Calu3 (cell line): ENCODE data around the gene RGS5. TPM values are rescaled to one million over a fixed set of nuclear protein-coding genes. Genes with fewer than 3 reads are reported as not detected.

Source experiments
- BruUV-seq: library from RNA; stranded (reverse); fragments of 400-500 nt; replicated peaks from 2 replicates; lab custom pipeline; 2021; lab: Mats Ljungman, UMichigan
- CTCF ChIA-PET: fragments of 300-600 bp; sonication (Branson Sonifier 250); formaldehyde crosslinking; loops from one replicate; lab custom pipeline; 2022; ENCODE audit warnings: antibody characterized with exemption; lab: Charles Lee
- DNase-seq: peaks from one replicate; pipeline ENCODE4 v3.0.0; 2022
- H3K27ac Mint-ChIP-seq: one replicate; pipeline ENCODE4 v1.8.0; 2022; ENCODE audit warnings: mixed read lengths; ENCODE audit not compliant: unreplicated experiment
- H3K27me3 Mint-ChIP-seq: one replicate; pipeline ENCODE4 v1.8.0; 2022; ENCODE audit warnings: mixed read lengths; ENCODE audit not compliant: unreplicated experiment
- H3K36me3 Mint-ChIP-seq: one replicate; pipeline ENCODE4 v1.8.0; 2022; ENCODE audit warnings: mild to moderate bottlenecking, moderate library complexity, mixed read lengths; ENCODE audit not compliant: insufficient read depth, unreplicated experiment
- H3K4me1 Mint-ChIP-seq: one replicate; pipeline ENCODE4 v1.8.0; 2022; ENCODE audit warnings: mild to moderate bottlenecking, low read depth, mixed read lengths; ENCODE audit not compliant: unreplicated experiment
- H3K4me3 Mint-ChIP-seq: one replicate; pipeline ENCODE4 v1.8.0; 2022; ENCODE audit warnings: mild to moderate bottlenecking, low read depth, moderate library complexity, mixed read lengths; ENCODE audit not compliant: unreplicated experiment
- H3K9me3 Mint-ChIP-seq: one replicate; pipeline ENCODE4 v1.8.0; 2022; ENCODE audit warnings: low read depth, mixed read lengths; ENCODE audit not compliant: unreplicated experiment
- CTCF ChIP-seq: fragments of 200-600 bp; IDR thresholded peaks from one replicate; pipeline ENCODE4 v1.8.0; 2022; ENCODE audit warnings: antibody characterized with exemption; ENCODE audit not compliant: unreplicated experiment
- intact Hi-C: fragments of 100-400 bp; cut with micrococcal nuclease; formaldehyde crosslinking; loops from one replicate; pipeline ENCODE4 v1.10.0; 2022; ENCODE audit not compliant: unreplicated experiment
- total RNA-seq: library from RNA; stranded (reverse); gene quantifications from 2 replicates; pipeline ENCODE4 v1.2.3, GENCODE V29; 2022

The RGS5 gene
- total RNA-seq, 1 experiment from 2014 or later = 1.9 TPM

GRCh38 chr1:163104385-163105099 is 98.2 kb downstream of the RGS5 start:
- no peaks in the 10 kb centered on the region for H3K4me1 Mint-ChIP-seq
- no peak overlapping the region for H3K27ac Mint-ChIP-seq
- TF ChIP-seq CTCF = no peak
- intact Hi-C loops = no loop called here
- BruUV-seq = no TSS peak
- H3K27me3 Mint-ChIP-seq = no peaks in the 10 kb centered on the region
- no peak for DNase-seq
- H3K9me3 Mint-ChIP-seq = no peaks in the 10 kb centered on the region
- H3K36me3 Mint-ChIP-seq = no peaks in the 10 kb centered on the region
- CTCF ChIA-PET = interaction anchor here (0.6 to 0.8 kb wide), 2 partner anchors 72 to 283 kb away, joined by 5 to 6 read pairs; no protein-coding TSS in a partner anchor
- H3K4me3 Mint-ChIP-seq = no peak overlapping the region

GRCh38 chr1:163102590-163102989 is 100.1 kb downstream of the RGS5 start:
- no peak overlapping the region for H3K27ac Mint-ChIP-seq
- no peaks in the 10 kb centered on the region for H3K4me1 Mint-ChIP-seq
- no peak overlapping the region for H3K4me3 Mint-ChIP-seq
- no peaks in the 10 kb centered on the region for H3K27me3 Mint-ChIP-seq
- no peak for DNase-seq
- H3K36me3 Mint-ChIP-seq = no peaks in the 10 kb centered on the region
- no peak for TF ChIP-seq CTCF
- intact Hi-C loops = no loop called here
- H3K9me3 Mint-ChIP-seq = no peaks in the 10 kb centered on the region
- CTCF ChIA-PET = no interaction called here
- BruUV-seq = no TSS peak

- intact Hi-C loops = no loop called here
- no peaks in the 10 kb centered on the region for H3K4me1 Mint-ChIP-seq
- no peaks in the 10 kb centered on the region for H3K27me3 Mint-ChIP-seq
- H3K4me3 Mint-ChIP-seq = no peak overlapping the region
- H3K27ac Mint-ChIP-seq = no peak overlapping the region
- no peaks in the 10 kb centered on the region for H3K36me3 Mint-ChIP-seq
- CTCF ChIA-PET = interaction anchor here (0.6 kb wide), 2 partner anchors 48 to 830 kb away, joined by 3 to 6 read pairs; no protein-coding TSS in a partner anchor
- no TSS peak for BruUV-seq
- no peak for TF ChIP-seq CTCF
- no peak for DNase-seq
- no peaks in the 10 kb centered on the region for H3K9me3 Mint-ChIP-seq
Observed at GRCh38 chr1:163095213-163095612, 107.5 kb downstream of the RGS5 start.

GRCh38 chr1:163094589-163094988 is 108.1 kb downstream of the RGS5 start:
- Mint-ChIP-seq H3K4me1 (no peaks in the 10 kb centered on the region), H3K27ac (no peak overlapping the region), H3K36me3 (no peaks in the 10 kb centered on the region), H3K4me3 (no peak overlapping the region), H3K27me3 (no peaks in the 10 kb centered on the region), H3K9me3 (no peaks in the 10 kb centered on the region)
- intact Hi-C loops = no loop called here
- TF ChIP-seq CTCF = no peak
- no peak for DNase-seq
- no TSS peak for BruUV-seq
- CTCF ChIA-PET = no interaction called here
